HCT116 (cell line): ENCODE data around the gene PARVG. TPM values are rescaled to one million over a fixed set of nuclear protein-coding genes. Genes with fewer than 3 reads are reported as not detected.

Experiments used
- ATAC-seq: fragments of 200-7000 bp; cut with Tn5 transposase; 2 replicates; pipeline ENCODE4 v1.9.1; 2020; ENCODE audit warnings: mild to moderate bottlenecking, moderate library complexity
- BruUV-seq: library from RNA; stranded (reverse); fragments of 400-500 nt; replicated peaks from 2 replicates; lab custom pipeline; 2021; lab: Mats Ljungman, UMichigan
- CTCF ChIA-PET: fragments of 300-600 bp; sonication (Branson Sonifier 250); formaldehyde crosslinking; loops from one replicate; lab custom pipeline; 2021; ENCODE audit warnings: antibody characterized with exemption; lab: Charles Lee
- POLR2A ChIA-PET: fragments of 300-600, 350-600 bp; sonication (Branson Sonifier 250); formaldehyde crosslinking; loops from one replicate; lab custom pipeline; 2021; ENCODE audit warnings: antibody characterized with exemption; lab: Charles Lee
- RAD21 ChIA-PET, 2 experiments: fragments of 300-600 bp; sonication (Branson Sonifier 250); formaldehyde crosslinking; loops; one replicate each; lab custom pipeline; 2023; ENCODE audit warnings: low total read pairs in 2 of 2; ENCODE audit not compliant: uncharacterized antibody in 2 of 2, unreplicated experiment in 2 of 2, low non-redundant PET in 1 of 2; lab: Charles Lee
- DNase-seq: peaks from one replicate; pipeline ENCODE4 v3.0.0-alpha.2; 2010; ENCODE audit warnings: low read depth, low spot score
- H2AFZ ChIP-seq: fragments of 200-600 bp; shearing (Covaris generic), sonication (generic); 2 replicates; pipeline ENCODE4 v1.6.1; 2017; ENCODE audit warnings: low read depth, mixed run types, mixed read lengths, antibody characterized with exemption, low read length; ENCODE audit not compliant: poor library complexity, severe bottlenecking
- H3K27ac ChIP-seq: 2 replicates; pipeline ENCODE4 v1.5.1; 2012; ENCODE audit warnings: low read depth, low read length
- H3K27me3 ChIP-seq: fragments of 200-600 bp; sonication (generic); 2 replicates; pipeline ENCODE4 v1.6.1; 2016; ENCODE audit warnings: mixed run types, low read length, mixed read lengths; ENCODE audit not compliant: insufficient read depth
- H3K36me3 ChIP-seq, 2 experiments: fragments of 200-500 bp in 1 of 2; fragments of 200-600 bp in 1 of 2; sonication (Bioruptor generic) in 1 of 2; sonication (generic) in 1 of 2; 2 replicates each; pipeline versions ENCODE4 v1.5.1 to v1.6.1; 2014 to 2016; ENCODE audit warnings: low read length in 2 of 2, inconsistent platforms in 1 of 2, mixed read lengths in 1 of 2, mixed run types in 1 of 2; ENCODE audit not compliant: insufficient read depth in 2 of 2, control insufficient read depth in 1 of 2
- H3K4me1 ChIP-seq, 2 experiments: fragments of 200-600 bp in 1 of 2; sonication (generic) in 1 of 2; 2 replicates each; pipeline versions ENCODE4 v1.5.1 to v1.6.1; 2012 to 2017; ENCODE audit warnings: low read length in 2 of 2, inconsistent platforms in 1 of 2, mild to moderate bottlenecking in 1 of 2, mixed read lengths in 1 of 2, mixed run types in 1 of 2, moderate library complexity in 1 of 2; ENCODE audit not compliant: insufficient read depth in 2 of 2, control insufficient read depth in 1 of 2
- H3K4me2 ChIP-seq: fragments of 200-600 bp; sonication (generic); 2 replicates; pipeline ENCODE4 v1.6.1; 2017; ENCODE audit warnings: mixed run types, low read length, mixed read lengths
- H3K4me3 ChIP-seq, 2 experiments: fragments of 200-600 bp in 1 of 2; sonication (generic) in 1 of 2; replicated peaks in 1 of 2; 2 replicates each; pipeline ENCODE4 v1.5.1; 2011 to 2016; ENCODE audit warnings: low read length in 2 of 2, control low read depth in 1 of 2, low read depth in 1 of 2, mild to moderate bottlenecking in 1 of 2, mixed read lengths in 1 of 2, mixed run types in 1 of 2
- H3K79me2 ChIP-seq: fragments of 200-600 bp; sonication (generic); 2 replicates; pipeline ENCODE4 v1.6.1; 2017; ENCODE audit warnings: mild to moderate bottlenecking, mixed run types, low read length, moderate library complexity, mixed read lengths; ENCODE audit not compliant: insufficient read depth
- H3K9ac ChIP-seq: fragments of 200-600 bp; sonication (generic); 2 replicates; pipeline ENCODE4 v1.6.1; 2016; ENCODE audit warnings: low read length, mixed read lengths
- H3K9me2 ChIP-seq: fragments of 200-600 bp; sonication (generic), shearing (Covaris generic); 2 replicates; pipeline ENCODE4 v1.6.1; 2017; ENCODE audit warnings: mixed run types, mild to moderate bottlenecking, moderate library complexity; ENCODE audit not compliant: insufficient read depth
- H3K9me3 ChIP-seq, 2 experiments: fragments of 200-500 bp in 1 of 2; fragments of 200-600 bp in 1 of 2; sonication (Bioruptor generic) in 1 of 2; sonication (generic) in 1 of 2; 2 replicates each; pipeline ENCODE4 v1.6.1; 2014 to 2017; ENCODE audit warnings: low read length in 2 of 2, mixed read lengths in 2 of 2, inconsistent platforms in 1 of 2, low read depth in 1 of 2, mild to moderate bottlenecking in 1 of 2, mixed run types in 1 of 2, moderate library complexity in 1 of 2; ENCODE audit not compliant: control insufficient read depth in 1 of 2, insufficient read depth in 1 of 2
- H4K20me1 ChIP-seq: fragments of 200-600 bp; sonication (generic), shearing (Covaris generic); 2 replicates; pipeline ENCODE4 v1.6.1; 2017; ENCODE audit warnings: mixed run types, mild to moderate bottlenecking, moderate library complexity; ENCODE audit not compliant: insufficient read depth
- CBX3 ChIP-seq: IDR thresholded peaks from 2 replicates; pipeline ENCODE4 v1.6.1; 2012; ENCODE audit warnings: low read depth
- ELF1 ChIP-seq: IDR thresholded peaks from 2 replicates; pipeline ENCODE4 v1.6.1; 2012; ENCODE audit warnings: low read depth, borderline replicate concordance
- EZH2 ChIP-seq: fragments of 200-600 bp; sonication (generic); IDR thresholded peaks from 2 replicates; pipeline ENCODE4 v1.6.1; 2017; ENCODE audit warnings: antibody characterized with exemption, mixed run types
- FOSL1 ChIP-seq: IDR thresholded peaks from 2 replicates; pipeline ENCODE4 v1.6.1; 2012; ENCODE audit warnings: low read depth
- JUND ChIP-seq: IDR thresholded peaks from 2 replicates; pipeline ENCODE4 v1.6.1; 2012
- POLR2AphosphoS5 ChIP-seq: IDR thresholded peaks from 2 replicates; pipeline ENCODE4 v1.6.1; 2011; ENCODE audit warnings: mild to moderate bottlenecking, low read depth, low read length, moderate library complexity
- RAD21 ChIP-seq: IDR thresholded peaks from 2 replicates; pipeline ENCODE4 v1.6.1; 2012; ENCODE audit warnings: low read depth, mild to moderate bottlenecking
- SIN3A ChIP-seq: IDR thresholded peaks from 2 replicates; pipeline ENCODE4 v1.6.1; 2012; ENCODE audit warnings: low read depth
- SP1 ChIP-seq: IDR thresholded peaks from 2 replicates; pipeline ENCODE4 v1.6.1; 2012; ENCODE audit warnings: low read depth
- SRF ChIP-seq: IDR thresholded peaks from 2 replicates; pipeline ENCODE4 v1.6.1; 2012; ENCODE audit warnings: low read depth
- TCF7L2 ChIP-seq: IDR thresholded peaks from 2 replicates; pipeline ENCODE4 v1.7.0; 2011; ENCODE audit warnings: borderline replicate concordance, inconsistent platforms; ENCODE audit not compliant: insufficient read depth, insufficient read length; ENCODE audit errors: extremely low read depth
- ZFX ChIP-seq: fragments of 450-650 bp; IDR thresholded peaks from 2 replicates; pipeline ENCODE4 v1.6.1; 2017
- ZNF274 ChIP-seq: fragments of 200-500 bp; sonication (Bioruptor generic); IDR thresholded peaks from 2 replicates; pipeline ENCODE4 v1.6.1; 2014; ENCODE audit warnings: mild to moderate bottlenecking, low read depth, low read length, inconsistent platforms
- intact Hi-C: fragments of 100-400 bp; cut with micrococcal nuclease; formaldehyde crosslinking; loops from 2 replicates; pipeline ENCODE4 v1.10.0; 2022
- total RNA-seq: library from RNA; stranded (reverse); gene quantifications from one replicate; pipeline ENCODE4 v1.2.1, GENCODE V29; 2021; ENCODE audit not compliant: unreplicated experiment
- TF ChIP-seq, protein P1 (sequence below): IDR thresholded peaks from 2 replicates; pipeline ENCODE4 v1.6.1; 2012
- TF ChIP-seq, protein P2 (sequence below): IDR thresholded peaks from 2 replicates; pipeline ENCODE4 v1.6.1; 2012
- TF ChIP-seq, protein P3 (sequence below): IDR thresholded peaks from 2 replicates; pipeline ENCODE4 v1.6.1; 2011; ENCODE audit warnings: mild to moderate bottlenecking, low read length, moderate library complexity; ENCODE audit not compliant: insufficient replicate concordance; ENCODE audit errors: extremely low read depth

PARVG gene
- total RNA-seq, 1 experiment from 2014 or later, result 0.57 TPM

DNA sequence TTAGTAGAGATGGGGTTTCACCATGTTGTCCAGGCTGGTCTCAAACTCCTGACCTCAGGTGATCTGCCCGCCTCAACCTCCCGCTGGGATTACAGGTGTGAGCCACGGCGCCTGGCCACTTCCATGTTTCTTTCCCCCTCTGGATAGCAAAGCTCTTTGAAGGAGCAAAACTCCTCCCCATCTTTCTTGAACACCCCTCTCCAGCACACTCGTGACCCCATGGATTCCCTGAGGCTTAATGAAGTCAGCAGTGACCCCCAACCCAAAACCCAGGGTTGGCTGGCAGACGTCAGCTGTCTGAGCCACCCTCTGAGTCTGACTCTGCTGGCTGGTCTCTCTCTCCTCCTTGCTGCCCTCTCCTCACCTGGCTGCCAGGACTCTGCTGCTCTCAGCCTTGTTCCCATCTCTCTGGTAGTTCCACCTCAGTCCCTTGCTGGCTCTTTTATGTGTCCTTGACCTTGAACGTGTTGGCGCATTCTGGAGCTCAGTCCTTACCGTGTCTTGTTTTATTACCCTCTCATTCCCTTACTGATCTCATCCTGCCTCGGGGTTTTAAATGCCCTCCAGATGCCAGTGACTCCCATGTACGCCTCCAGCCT, 44.5 kb downstream of the PARVG start:
- ChIA-PET CTCF (no interaction called here), POLR2A (no interaction called here), RAD21 (no interaction called here)
- H3K27me3 ChIP-seq, result peaks cover 4% of the 10 kb centered on the region; the same call in 1 of the 2 replicates
- intact Hi-C loops, result no loop called here
- no peak overlapping the region for H3K27ac ChIP-seq
- BruUV-seq, result no TSS peak
- H2AFZ ChIP-seq, result no peak overlapping the region
- no peak overlapping the region for H3K9ac ChIP-seq
- H3K4me1 ChIP-seq, result no peaks in the 10 kb centered on the region
- no peaks in the 10 kb centered on the region for H3K79me2 ChIP-seq
- H4K20me1 ChIP-seq, result no peaks in the 10 kb centered on the region
- H3K4me3 ChIP-seq, result no peak overlapping the region
- TF ChIP-seq, protein P1, sequence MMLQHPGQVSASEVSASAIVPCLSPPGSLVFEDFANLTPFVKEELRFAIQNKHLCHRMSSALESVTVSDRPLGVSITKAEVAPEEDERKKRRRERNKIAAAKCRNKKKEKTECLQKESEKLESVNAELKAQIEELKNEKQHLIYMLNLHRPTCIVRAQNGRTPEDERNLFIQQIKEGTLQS, result no peak
- TF ChIP-seq SRF (no peak), POLR2AphosphoS5 (no peak), ZNF274 (no peak), EZH2 (no peak), ELF1 (no peak), ZFX (no peak), TCF7L2 (no peak), SP1 (no peak)
- TF ChIP-seq, protein P2, sequence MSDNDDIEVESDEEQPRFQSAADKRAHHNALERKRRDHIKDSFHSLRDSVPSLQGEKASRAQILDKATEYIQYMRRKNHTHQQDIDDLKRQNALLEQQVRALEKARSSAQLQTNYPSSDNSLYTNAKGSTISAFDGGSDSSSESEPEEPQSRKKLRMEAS, result no peak
- no peaks in the 10 kb centered on the region for H3K36me3 ChIP-seq
- no peak for DNase-seq
- H3K9me3 ChIP-seq, result peaks cover 0 to 7% of the 10 kb centered on the region in 2 experiments; a peak in 1 of 4 replicates
- no peak for ATAC-seq
- H3K4me2 ChIP-seq, result no peak overlapping the region
- no peaks in the 10 kb centered on the region for H3K9me2 ChIP-seq

DNA sequence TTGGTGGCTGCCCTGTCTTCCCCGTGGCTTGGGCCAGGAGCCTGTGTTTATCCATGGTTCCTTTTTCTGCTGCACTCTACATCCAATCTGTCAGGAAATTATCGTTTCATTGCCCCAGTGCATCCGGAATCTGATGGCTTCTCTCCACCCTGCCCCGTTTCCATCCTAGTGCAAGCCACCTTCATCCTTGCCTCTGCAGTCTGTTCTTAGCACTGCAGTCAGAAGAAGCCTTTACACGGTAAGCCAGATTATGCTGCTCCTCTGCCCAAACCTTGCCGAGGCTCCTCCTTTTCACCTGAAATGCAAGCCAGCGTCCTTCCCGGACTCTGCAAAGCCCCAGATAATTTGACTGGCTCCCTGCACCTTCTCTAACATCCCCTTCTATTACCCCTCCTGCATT, 45.1 kb downstream of the PARVG start:
- ChIA-PET RAD21 (no interaction called here), CTCF (no interaction called here)
- intact Hi-C loops, result no loop called here

More for the DNA sequence above, 45.1 kb downstream of the PARVG start:
- TF ChIP-seq, protein P3, sequence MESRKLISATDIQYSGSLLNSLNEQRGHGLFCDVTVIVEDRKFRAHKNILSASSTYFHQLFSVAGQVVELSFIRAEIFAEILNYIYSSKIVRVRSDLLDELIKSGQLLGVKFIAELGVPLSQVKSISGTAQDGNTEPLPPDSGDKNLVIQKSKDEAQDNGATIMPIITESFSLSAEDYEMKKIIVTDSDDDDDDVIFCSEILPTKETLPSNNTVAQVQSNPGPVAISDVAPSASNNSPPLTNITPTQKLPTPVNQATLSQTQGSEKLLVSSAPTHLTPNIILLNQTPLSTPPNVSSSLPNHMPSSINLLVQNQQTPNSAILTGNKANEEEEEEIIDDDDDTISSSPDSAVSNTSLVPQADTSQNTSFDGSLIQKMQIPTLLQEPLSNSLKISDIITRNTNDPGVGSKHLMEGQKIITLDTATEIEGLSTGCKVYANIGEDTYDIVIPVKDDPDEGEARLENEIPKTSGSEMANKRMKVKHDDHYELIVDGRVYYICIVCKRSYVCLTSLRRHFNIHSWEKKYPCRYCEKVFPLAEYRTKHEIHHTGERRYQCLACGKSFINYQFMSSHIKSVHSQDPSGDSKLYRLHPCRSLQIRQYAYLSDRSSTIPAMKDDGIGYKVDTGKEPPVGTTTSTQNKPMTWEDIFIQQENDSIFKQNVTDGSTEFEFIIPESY, result no peak
- no peak for TF ChIP-seq FOSL1
- TF ChIP-seq, protein P2, result no peak
- no peak for TF ChIP-seq CBX3
- TF ChIP-seq EZH2, result no peak
- TF ChIP-seq JUND, result no peak
- TF ChIP-seq SIN3A, result no peak
- TF ChIP-seq ELF1, result no peak
- no peak for TF ChIP-seq RAD21
- no peak for TF ChIP-seq ZFX
- TF ChIP-seq, all 23 proteins: peak for 0
- Histone ChIP-seq H3K27ac (no peak overlapping the region), H2AFZ (no peak overlapping the region), H3K4me1 (no peaks in the 10 kb centered on the region), H3K4me2 (no peak overlapping the region), H3K27me3 (peaks cover 4% of the 10 kb centered on the region; the same call in 1 of the 2 replicates), H3K9me2 (no peaks in the 10 kb centered on the region), H3K9ac (no peak overlapping the region), H4K20me1 (no peaks in the 10 kb centered on the region), H3K79me2 (no peaks in the 10 kb centered on the region), H3K36me3 (no peaks in the 10 kb centered on the region), H3K4me3 (no peak overlapping the region), H3K9me3 (peaks cover 0 to 7% of the 10 kb centered on the region in 2 experiments; a peak in 1 of 4 replicates)
- no TSS peak for BruUV-seq
- no peak for ATAC-seq
- POLR2A ChIA-PET, result no interaction called here
- DNase-seq, result no peak
